Heart left ventricle (tissue), 13 donors: Measurements from ENCODE around the gene CPE.

ENCODE experiments used
- CTCF ChIP-seq, 12 donors: fragments of 200-600 bp; sonication (generic) in 4 of 12; IDR thresholded peaks; one replicate each; pipeline versions ENCODE4 v1.5.0 to v1.8.0; 2018 to 2022; ENCODE audit warnings: antibody characterized with exemption in 12 of 12, mild to moderate bottlenecking in 5 of 12
- POLR2A ChIP-seq, 2 donors: fragments of 450-650 bp; IDR thresholded peaks; one replicate each; pipeline ENCODE4 v1.6.1; 2017; ENCODE audit warnings: antibody characterized with exemption in 2 of 2, mild to moderate bottlenecking in 2 of 2, moderate library complexity in 2 of 2
- donor health status: ischemic (EF 13 %, LVEDD 7.1; RV severe dilation, severe dysfunction).
- donor health status: DM: no; HTN: yes; CAD: no.
- donor health status: DM: no; HTN: no; CAD: no.
- donor health status: ischemic (EF 25% LVEDD 6.9; RV normal size, moderate dysfunction).
- donor health status: ischemic (EF 25% LVEDD 5.7; RV mildly dilated, moderate dysfunction).
- donor health status: ischemic (EF 35%, LVEDD 5.7; RV mildly dilated, moderate dysfunction).
- donor health status: nonischemic (EF 11% LVEDD 7.7; RV severe dilation, severe dysfunction).
- donor health status: DM: yes; HTN: yes; CAD: no.
- donor health status: PGD.
- donor health status: ischemic (EF 29% LVEDD 5.4; RV normal size, mild dysfunction).
- donor health status: nonischemic (EF 23%, LVEDD 6.1; RV moderate dilation, normal function).

GRCh38 chr4:165481053-165481835 is 102.4 kb downstream of the CPE start:
- TF ChIP-seq CTCF (IDR thresholded peaks at IDR 0.05) (no peak), POLR2A (IDR thresholded peaks at IDR 0.05) (no peak)
